Endothelial cell (in vitro differentiated cells): ENCODE data around the gene MMP17. TPM values are rescaled to one million over a fixed set of nuclear protein-coding genes. Genes with fewer than 3 reads are reported as not detected.
A peak's percentile ranks its signal among the peaks of the same experiment; 100 is the strongest.

Experiments
- DNase-seq: peaks from one replicate; pipeline ENCODE4 v3.0.0; 2021; ENCODE audit warnings: low spot score
- H3K27ac Mint-ChIP-seq: one replicate; pipeline ENCODE4 v1.8.0; 2021; ENCODE audit warnings: mixed read lengths, inconsistent platforms; ENCODE audit not compliant: unreplicated experiment
- H3K27me3 Mint-ChIP-seq: one replicate; pipeline ENCODE4 v1.8.0; 2021; ENCODE audit warnings: mild to moderate bottlenecking, moderate library complexity, mixed read lengths, inconsistent platforms; ENCODE audit not compliant: unreplicated experiment
- H3K36me3 Mint-ChIP-seq: one replicate; pipeline ENCODE4 v1.8.0; 2021; ENCODE audit warnings: mild to moderate bottlenecking, low read depth, mixed read lengths, inconsistent platforms; ENCODE audit not compliant: unreplicated experiment
- H3K4me1 Mint-ChIP-seq: one replicate; pipeline ENCODE4 v1.8.0; 2021; ENCODE audit warnings: mild to moderate bottlenecking, mixed read lengths, inconsistent platforms; ENCODE audit not compliant: unreplicated experiment
- H3K4me3 Mint-ChIP-seq: one replicate; pipeline ENCODE4 v1.8.0; 2021; ENCODE audit warnings: mild to moderate bottlenecking, mixed read lengths, inconsistent platforms; ENCODE audit not compliant: unreplicated experiment
- H3K9me3 Mint-ChIP-seq: one replicate; pipeline ENCODE4 v1.8.0; 2021; ENCODE audit warnings: mixed read lengths, inconsistent platforms; ENCODE audit not compliant: unreplicated experiment
- total RNA-seq: library from RNA; stranded (reverse); fragmentation: NEBNext Ultra II Directional; extraction: Animal tissue kit (Norgen Biotek cat#: 25700); gene quantifications from one replicate; pipeline ENCODE4 v1.2.1, GENCODE V29; 2021; ENCODE audit not compliant: unreplicated experiment
- TF ChIP-seq, protein P1 (sequence below): fragments of 200-600 bp; sonication (generic); IDR thresholded peaks from one replicate; pipeline ENCODE4 v1.5.0; 2021; ENCODE audit warnings: antibody characterized with exemption; ENCODE audit not compliant: unreplicated experiment

Gene MMP17
- total RNA-seq, 1 donor from 2014 or later = 6.3 TPM

DNA sequence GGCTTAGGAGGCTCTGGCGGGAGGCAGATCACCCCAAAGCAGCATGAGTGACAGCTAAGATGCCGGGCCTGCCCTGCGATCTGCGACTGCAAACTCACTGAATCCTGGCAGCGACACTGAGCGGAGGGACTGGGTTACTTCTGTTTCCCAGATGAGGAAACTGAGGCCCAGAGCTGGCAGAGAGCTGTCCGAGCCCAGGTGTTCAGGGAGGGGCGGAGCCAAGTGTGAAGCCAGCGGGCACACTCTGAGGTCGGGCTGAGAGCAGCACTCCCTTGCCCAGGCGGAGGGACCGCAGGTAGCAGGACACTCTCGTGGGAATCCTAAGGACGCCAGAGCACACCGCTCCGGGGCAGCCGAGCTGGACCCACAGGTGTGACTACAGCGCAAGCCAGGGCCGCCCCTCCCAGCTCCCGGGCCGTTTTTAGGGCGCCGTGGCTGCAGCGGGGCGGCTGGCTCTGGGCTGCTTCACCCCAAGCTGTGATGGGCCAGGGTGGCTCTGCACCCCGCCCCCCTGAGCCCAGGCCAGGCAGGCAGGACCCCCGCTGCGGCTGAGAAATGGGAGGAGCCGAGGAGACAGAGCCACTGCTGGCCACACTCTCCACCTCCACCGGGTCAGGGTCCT, 27.4 kb downstream of the MMP17 start:
- H3K4me1 Mint-ChIP-seq = no peaks in the 10 kb centered on the region
- TF ChIP-seq, protein P1, sequence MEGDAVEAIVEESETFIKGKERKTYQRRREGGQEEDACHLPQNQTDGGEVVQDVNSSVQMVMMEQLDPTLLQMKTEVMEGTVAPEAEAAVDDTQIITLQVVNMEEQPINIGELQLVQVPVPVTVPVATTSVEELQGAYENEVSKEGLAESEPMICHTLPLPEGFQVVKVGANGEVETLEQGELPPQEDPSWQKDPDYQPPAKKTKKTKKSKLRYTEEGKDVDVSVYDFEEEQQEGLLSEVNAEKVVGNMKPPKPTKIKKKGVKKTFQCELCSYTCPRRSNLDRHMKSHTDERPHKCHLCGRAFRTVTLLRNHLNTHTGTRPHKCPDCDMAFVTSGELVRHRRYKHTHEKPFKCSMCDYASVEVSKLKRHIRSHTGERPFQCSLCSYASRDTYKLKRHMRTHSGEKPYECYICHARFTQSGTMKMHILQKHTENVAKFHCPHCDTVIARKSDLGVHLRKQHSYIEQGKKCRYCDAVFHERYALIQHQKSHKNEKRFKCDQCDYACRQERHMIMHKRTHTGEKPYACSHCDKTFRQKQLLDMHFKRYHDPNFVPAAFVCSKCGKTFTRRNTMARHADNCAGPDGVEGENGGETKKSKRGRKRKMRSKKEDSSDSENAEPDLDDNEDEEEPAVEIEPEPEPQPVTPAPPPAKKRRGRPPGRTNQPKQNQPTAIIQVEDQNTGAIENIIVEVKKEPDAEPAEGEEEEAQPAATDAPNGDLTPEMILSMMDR = no peak
- peaks cover 20% of the 10 kb centered on the region for H3K27me3 Mint-ChIP-seq
- peaks cover 4% of the 10 kb centered on the region for H3K36me3 Mint-ChIP-seq
- no peak overlapping the region for H3K27ac Mint-ChIP-seq
- H3K4me3 Mint-ChIP-seq = no peak overlapping the region
- H3K9me3 Mint-ChIP-seq = no peaks in the 10 kb centered on the region
- DNase-seq = no peak

DNA sequence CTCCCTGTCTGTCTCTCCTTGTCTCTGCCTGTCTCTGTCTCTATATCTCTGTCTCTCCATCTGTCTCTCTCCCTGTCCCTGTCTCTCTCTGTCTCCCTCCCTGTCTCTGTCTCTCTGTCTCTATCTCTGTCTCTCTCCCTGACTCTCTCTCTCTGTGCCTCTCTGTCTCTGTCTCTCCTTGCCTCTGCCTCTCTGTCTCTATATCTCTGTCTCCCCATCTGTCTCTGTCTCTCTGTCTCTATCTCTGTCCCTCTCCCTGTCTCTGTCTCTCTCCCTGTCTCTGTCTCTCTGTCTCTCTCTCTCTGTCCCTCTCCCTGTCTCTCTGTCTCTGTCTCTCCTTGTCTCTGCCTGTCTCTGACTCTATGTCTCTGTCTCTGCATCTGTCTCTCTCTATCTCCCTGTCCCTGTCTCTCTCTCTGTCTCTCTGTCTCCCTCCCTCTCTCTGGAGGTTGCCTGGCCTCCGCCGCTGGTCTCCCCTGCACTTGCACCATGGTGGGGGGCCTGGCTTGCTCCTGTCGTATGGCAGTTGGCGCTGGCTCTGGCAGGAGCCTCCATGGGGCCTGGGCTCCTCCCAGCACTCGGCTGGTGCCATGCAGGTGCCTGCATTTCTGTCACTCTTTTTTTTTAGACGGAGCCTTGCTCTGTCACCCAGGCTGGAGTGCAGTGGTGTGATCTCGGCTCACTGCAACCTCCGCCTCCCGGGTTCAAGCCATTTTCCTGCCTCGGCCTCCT, 28.3 kb downstream of the MMP17 start:
- peak overlapping the region; percentile 19 for H3K27ac Mint-ChIP-seq
- H3K4me1 Mint-ChIP-seq = no peaks in the 10 kb centered on the region
- DNase-seq = no peak
- TF ChIP-seq, protein P1 = no peak
- peaks cover 25% of the 10 kb centered on the region for H3K27me3 Mint-ChIP-seq
- H3K4me3 Mint-ChIP-seq = no peak overlapping the region
- H3K9me3 Mint-ChIP-seq = no peaks in the 10 kb centered on the region
- H3K36me3 Mint-ChIP-seq = peaks cover 4% of the 10 kb centered on the region

DNA sequence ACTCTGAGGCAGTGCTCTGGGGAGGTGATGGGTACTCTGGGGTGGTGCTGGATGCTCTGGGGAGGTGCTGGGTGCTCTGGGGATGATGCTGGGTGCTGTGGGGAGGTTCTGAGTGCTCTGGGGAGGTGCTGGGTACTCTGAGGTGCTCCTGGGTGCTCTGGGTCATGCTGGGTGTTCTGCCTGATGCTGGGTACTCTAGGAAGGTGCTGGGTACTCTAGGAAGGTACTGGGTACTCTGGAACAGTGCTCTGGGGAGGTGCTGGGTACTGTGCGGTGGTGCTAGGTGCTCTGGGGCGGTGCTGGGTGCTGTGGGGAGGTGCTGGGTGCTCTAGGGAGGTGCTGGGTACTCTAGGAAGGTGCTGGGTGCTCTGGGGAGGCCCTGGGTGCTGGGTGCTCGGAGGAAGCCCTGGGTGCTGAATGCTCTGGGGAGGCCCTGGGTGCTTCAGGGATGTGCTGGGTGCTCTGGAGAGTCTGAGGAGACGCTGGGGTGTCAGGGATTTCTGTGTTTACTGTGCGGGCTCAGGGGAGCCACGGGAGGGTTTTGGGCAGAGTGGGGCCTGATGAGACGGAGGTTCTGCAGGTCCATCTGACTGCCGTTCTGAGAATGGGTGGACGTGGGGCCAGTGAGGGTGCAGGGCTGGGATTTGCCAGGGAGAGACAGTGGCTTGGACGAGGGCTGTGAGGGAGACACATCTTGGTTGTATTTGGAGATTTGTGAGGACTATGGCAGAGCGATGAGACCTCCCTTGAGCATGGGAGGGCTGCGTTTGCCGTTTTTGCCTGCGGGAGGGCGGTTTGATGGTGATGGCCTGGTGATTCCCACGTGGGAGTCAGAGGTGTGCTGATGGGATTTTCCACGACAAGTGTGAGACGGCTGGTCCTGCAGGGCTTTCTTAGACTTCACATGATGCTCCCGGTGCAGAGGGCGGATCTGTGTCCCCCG, 30.0 kb downstream of the MMP17 start:
- Mint-ChIP-seq H3K4me1 (no peaks in the 10 kb centered on the region), H3K9me3 (no peaks in the 10 kb centered on the region), H3K36me3 (peaks cover 4% of the 10 kb centered on the region), H3K27me3 (peaks cover 25% of the 10 kb centered on the region), H3K4me3 (no peak overlapping the region), H3K27ac (no peak overlapping the region)
- no peak for DNase-seq
- TF ChIP-seq, protein P1 = no peak

DNA sequence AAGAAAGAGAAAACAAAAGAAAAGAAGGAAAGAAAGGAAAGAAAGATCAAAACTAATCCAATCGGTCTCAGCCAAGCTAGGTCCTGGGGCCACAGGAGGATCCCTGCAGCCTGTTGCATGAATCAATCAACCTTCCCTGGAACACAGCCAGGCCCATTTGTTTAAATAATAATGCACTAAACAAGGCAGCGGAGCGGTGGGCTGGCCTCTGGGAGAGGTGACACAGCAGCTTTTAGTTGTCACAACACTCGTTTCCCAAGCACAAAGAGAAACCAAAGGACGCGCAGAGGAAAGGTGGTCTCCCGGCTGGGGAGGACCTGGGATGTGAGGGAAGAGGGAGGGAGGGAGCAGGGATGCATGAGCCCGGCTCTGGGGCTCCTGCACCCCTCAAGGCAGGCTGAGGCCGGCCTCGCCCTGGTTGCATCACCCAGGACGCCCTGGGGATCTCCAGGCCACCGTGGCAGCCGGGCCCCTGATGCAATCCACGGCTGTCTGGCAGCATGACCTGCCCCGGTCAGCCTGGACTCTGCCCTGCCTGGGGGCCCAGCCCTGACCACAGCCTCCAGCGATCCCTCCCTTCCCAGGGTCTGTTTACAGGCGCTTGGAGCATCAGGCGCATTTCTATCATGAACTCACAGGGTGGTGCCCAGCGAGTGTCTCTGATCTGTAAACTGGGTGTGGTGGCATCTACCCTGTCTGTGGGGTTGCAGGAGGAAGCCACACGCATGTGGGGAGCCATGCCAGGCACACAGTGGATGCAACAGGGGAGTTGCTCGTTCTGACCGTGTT, 32.5 kb downstream of the MMP17 start:
- Mint-ChIP-seq H3K4me3 (peak overlapping the region; percentile 27), H3K4me1 (no peaks in the 10 kb centered on the region)

More for the DNA sequence above, 32.5 kb downstream of the MMP17 start:
- TF ChIP-seq, protein P1 = no peak
- Mint-ChIP-seq H3K9me3 (no peaks in the 10 kb centered on the region), H3K27ac (peak overlapping the region; percentile 18), H3K36me3 (peaks cover 4% of the 10 kb centered on the region), H3K27me3 (peaks cover 23% of the 10 kb centered on the region)
- no peak for DNase-seq
